ENCODE data around the gene NDST4. TPM values are rescaled to one million over a fixed set of nuclear protein-coding genes. Genes with fewer than 3 reads are reported as not detected.

NDST4 gene
- total RNA-seq, 6 donors from 2014 or later: not detected

- Histone ChIP-seq H3K4me3 (no peak overlapping the region), H3K27ac (no peak overlapping the region), H3K36me3 (no peaks in the 10 kb centered on the region), H3K4me1 (no peaks in the 10 kb centered on the region), H3K27me3 (no peaks in the 10 kb centered on the region), H3K9me3 (no peaks in the 10 kb centered on the region)
- DNase-seq (no peak), ATAC-seq (ENCODE audit: low FRiP score in 2 of 2) (no peak)
- TF ChIP-seq POLR2A (IDR thresholded peaks at IDR 0.05) (no peak), POLR2AphosphoS5 (IDR thresholded peaks at IDR 0.05) (no peak), EP300 (IDR thresholded peaks at IDR 0.05) (no peak), CTCF (IDR thresholded peaks at IDR 0.05) (no peak)
- WGBS, 2 donors: 40 to 83% methylated on average over 1 of the region's 1 CpG
Measured at GRCh38 chr4:114780205-114780604, 333.2 kb downstream of the NDST4 start.

Small RNA genes within 50 kb of the gene (small RNA-seq; reads per million reads assigned to genes)
- gene RN7SL808P: 0 to 0.26 (median 0) reads per million in 4 donors
